VCaP (cell line): ENCODE results near the gene GNB5.
A peak's percentile ranks its signal among the peaks of the same experiment; 100 is the strongest.

Experiments
- H3K27ac ChIP-seq: fragments of 450-650 bp; 2 replicates; pipeline ENCODE4 v1.5.1; 2017
- TF ChIP-seq, protein P1 (sequence below): fragments of 450-650 bp; conservative IDR thresholded peaks from 2 replicates; pipeline ENCODE4 v1.5.1; 2017; ENCODE audit warnings: mild to moderate bottlenecking, moderate library complexity

Gene GNB5

GRCh38 chr15:52137432-52138357 is 53.5 kb downstream of the GNB5 start:
- TF ChIP-seq, protein P1, sequence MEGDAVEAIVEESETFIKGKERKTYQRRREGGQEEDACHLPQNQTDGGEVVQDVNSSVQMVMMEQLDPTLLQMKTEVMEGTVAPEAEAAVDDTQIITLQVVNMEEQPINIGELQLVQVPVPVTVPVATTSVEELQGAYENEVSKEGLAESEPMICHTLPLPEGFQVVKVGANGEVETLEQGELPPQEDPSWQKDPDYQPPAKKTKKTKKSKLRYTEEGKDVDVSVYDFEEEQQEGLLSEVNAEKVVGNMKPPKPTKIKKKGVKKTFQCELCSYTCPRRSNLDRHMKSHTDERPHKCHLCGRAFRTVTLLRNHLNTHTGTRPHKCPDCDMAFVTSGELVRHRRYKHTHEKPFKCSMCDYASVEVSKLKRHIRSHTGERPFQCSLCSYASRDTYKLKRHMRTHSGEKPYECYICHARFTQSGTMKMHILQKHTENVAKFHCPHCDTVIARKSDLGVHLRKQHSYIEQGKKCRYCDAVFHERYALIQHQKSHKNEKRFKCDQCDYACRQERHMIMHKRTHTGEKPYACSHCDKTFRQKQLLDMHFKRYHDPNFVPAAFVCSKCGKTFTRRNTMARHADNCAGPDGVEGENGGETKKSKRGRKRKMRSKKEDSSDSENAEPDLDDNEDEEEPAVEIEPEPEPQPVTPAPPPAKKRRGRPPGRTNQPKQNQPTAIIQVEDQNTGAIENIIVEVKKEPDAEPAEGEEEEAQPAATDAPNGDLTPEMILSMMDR, result no peak
- peak overlapping the region; percentile 15; the same call in 1 of the 2 replicates for H3K27ac ChIP-seq

GRCh38 chr15:52136442-52136980 is 54.7 kb downstream of the GNB5 start:
- H3K27ac ChIP-seq, result no peak overlapping the region
- TF ChIP-seq, protein P1, result no peak

DNA sequence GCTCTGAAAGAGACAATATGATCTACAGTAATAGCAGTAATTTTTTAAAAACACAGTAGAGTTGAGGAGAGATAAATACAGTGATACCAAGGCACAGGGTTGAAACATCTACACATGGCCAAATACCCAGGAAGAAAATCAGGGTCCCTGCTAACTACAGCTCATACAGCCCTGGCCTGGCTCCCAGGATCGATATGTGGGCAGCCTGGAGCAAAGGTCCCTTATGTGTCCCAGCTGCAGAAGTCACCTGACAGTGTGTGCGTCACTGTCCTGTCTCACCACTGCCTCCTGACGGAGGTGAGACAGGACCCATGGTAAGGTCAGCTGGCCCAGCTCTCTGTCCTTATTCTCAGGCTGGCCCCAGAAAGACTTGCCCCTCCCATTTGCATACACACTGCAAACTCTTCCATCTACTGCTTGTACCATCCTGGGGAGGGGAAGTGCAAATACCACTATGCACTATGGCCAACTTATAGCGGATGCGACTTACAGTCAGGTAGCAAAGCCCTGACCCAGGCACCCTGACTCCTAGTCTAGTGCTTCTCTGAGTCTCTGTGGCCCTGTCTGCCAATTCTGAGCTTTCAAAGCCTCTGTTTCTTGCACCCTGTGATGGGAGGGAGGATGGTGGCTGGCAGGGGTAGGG is 56.6 kb downstream of the GNB5 start:
- TF ChIP-seq, protein P1, result no peak
- no peak overlapping the region for H3K27ac ChIP-seq

DNA sequence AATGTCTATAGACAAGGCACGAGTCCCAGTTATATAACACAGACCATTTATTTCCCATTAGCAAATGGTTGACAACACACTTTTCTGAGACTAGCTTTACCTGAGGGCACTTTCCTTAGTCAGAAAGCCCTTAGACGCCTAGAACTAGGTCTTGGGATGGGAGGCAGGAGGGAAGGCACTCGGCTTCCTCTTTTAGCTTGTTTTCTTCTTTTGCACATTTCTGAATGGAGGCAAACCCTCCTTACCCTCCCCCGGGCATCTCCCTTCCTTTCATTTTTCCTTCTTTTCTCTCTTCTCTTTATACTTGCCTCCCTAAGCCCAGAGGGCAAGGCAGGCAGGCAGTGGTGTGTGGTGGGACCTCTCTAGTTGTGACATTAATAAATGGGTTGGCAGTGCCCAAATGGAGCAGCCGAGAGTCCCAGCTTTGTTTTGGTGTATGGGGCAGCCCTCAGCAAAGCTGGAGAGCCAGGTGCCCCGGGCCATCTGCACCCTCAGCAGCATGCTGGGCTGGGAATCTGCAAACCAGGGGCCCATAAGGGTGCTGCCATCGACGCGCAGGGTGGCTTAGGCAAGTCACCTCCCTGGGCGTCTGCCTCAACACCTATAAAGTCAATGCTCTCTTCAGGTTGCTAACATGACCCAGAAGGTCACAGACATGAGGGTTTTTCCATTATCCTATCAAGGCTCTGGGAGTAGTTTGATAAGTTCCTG is 57.5 kb downstream of the GNB5 start:
- no peak overlapping the region for H3K27ac ChIP-seq
- TF ChIP-seq, protein P1, result no peak

DNA sequence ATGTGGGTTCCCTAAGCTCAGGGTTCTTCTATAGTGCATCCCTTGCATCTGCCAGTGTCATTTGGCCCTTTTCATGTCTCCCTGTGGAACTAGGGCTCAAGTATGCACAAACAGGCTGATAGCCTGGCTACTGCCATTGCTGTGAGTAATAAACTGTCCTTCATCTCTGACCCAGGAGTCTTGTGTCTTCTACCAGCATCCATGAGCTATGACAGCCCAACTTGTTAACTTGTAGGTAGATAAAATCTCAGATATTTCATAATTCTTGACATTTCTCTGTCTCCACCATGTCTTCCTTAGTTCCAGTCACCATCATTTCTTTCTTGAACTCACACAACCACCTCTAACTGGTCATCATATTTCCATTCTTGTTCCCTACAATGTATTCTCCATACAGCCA is 59.1 kb downstream of the GNB5 start:
- no peak overlapping the region for H3K27ac ChIP-seq
- TF ChIP-seq, protein P1, result no peak

DNA sequence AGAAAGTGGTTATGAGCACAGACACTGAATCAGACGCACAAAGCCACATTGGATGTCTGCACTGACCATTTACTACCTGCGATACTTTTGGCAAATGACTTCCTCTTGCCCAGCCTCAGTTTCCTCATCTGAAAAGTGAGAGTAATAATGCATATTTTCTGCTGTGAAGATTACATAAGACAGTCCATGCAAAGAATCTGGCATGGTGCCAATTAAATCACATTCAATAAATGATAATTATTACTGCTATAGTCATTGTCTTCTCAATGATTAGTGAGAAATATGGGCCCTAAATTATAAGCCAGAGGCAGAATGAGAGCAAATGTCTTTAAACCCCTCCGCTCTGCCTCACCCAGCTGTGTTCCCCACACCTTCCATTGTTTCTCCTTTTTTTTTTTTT is 62.6 kb downstream of the GNB5 start:
- no peak overlapping the region for H3K27ac ChIP-seq
- TF ChIP-seq, protein P1, result no peak
